ENCODE data around the gene KCNK6.

- TF ChIP-seq POLR2AphosphoS5 (IDR thresholded peaks at IDR 0.05; ENCODE audit: borderline replicate concordance, low read depth, low read length), result peak; percentile 96
- TF ChIP-seq EZH2 (IDR thresholded peaks at IDR 0.05), result no peak
Measured at GRCh38 chr19:38374332-38375097, 54.9 kb downstream of the KCNK6 start, which contains the start of gene PSMD8.
